Nephron progenitor cell (in vitro differentiated cells): ENCODE data around the gene PPP1R14D.
A peak's percentile ranks its signal among the peaks of the same experiment; 100 is the strongest.

Source experiments
- DNase-seq: peaks from one replicate; pipeline ENCODE4 v3.0.0; 2021
- H3K27ac Mint-ChIP-seq: 2 replicates; pipeline ENCODE4 v1.8.0; 2021; ENCODE audit warnings: mild to moderate bottlenecking, moderate library complexity, mixed read lengths
- H3K27me3 Mint-ChIP-seq: 2 replicates; pipeline ENCODE4 v1.8.0; 2021; ENCODE audit warnings: mild to moderate bottlenecking, low read depth, mixed read lengths; ENCODE audit not compliant: poor library complexity
- H3K36me3 Mint-ChIP-seq: 2 replicates; pipeline ENCODE4 v1.8.0; 2021; ENCODE audit warnings: low read depth, mixed read lengths
- H3K4me1 Mint-ChIP-seq: 2 replicates; pipeline ENCODE4 v1.8.0; 2021; ENCODE audit warnings: mixed read lengths
- H3K4me3 Mint-ChIP-seq: 2 replicates; pipeline ENCODE4 v1.8.0; 2021; ENCODE audit warnings: mild to moderate bottlenecking, moderate library complexity, mixed read lengths
- H3K9me3 Mint-ChIP-seq: 2 replicates; pipeline ENCODE4 v1.8.0; 2021; ENCODE audit warnings: mild to moderate bottlenecking, moderate library complexity, mixed read lengths
- CTCF ChIP-seq: fragments of 200-600 bp; sonication (generic); IDR thresholded peaks from 2 replicates; pipeline ENCODE4 v1.5.0; 2021; ENCODE audit warnings: antibody characterized with exemption

The PPP1R14D gene

GRCh38 chr15:40775007-40775406, 53.5 kb downstream of the PPP1R14D start:
- Mint-ChIP-seq H3K4me1 (peaks cover 3% of the 10 kb centered on the region), H3K9me3 (no peaks in the 10 kb centered on the region), H3K4me3 (no peak overlapping the region), H3K27me3 (no peaks in the 10 kb centered on the region), H3K27ac (peak overlapping the region; percentile 81), H3K36me3 (peaks cover 23% of the 10 kb centered on the region)
- no peak for DNase-seq
- no peak for TF ChIP-seq CTCF

- Mint-ChIP-seq H3K36me3 (peaks cover 16% of the 10 kb centered on the region), H3K27me3 (no peaks in the 10 kb centered on the region), H3K4me1 (peaks cover 12% of the 10 kb centered on the region), H3K4me3 (no peak overlapping the region), H3K27ac (no peak overlapping the region), H3K9me3 (no peaks in the 10 kb centered on the region)
- TF ChIP-seq CTCF, result no peak
- DNase-seq, result no peak
These were observed 54.6 kb downstream of the PPP1R14D start for GRCh38 chr15:40773902-40774301.

GRCh38 chr15:40773496-40773895, 55.0 kb downstream of the PPP1R14D start:
- TF ChIP-seq CTCF, result no peak
- Mint-ChIP-seq H3K4me1 (peaks cover 15% of the 10 kb centered on the region), H3K27me3 (no peaks in the 10 kb centered on the region), H3K4me3 (no peak overlapping the region), H3K36me3 (peaks cover 16% of the 10 kb centered on the region), H3K9me3 (no peaks in the 10 kb centered on the region), H3K27ac (no peak overlapping the region)
- DNase-seq, result no peak

GRCh38 chr15:40772014-40772413, 56.5 kb downstream of the PPP1R14D start:
- Mint-ChIP-seq H3K27ac (no peak overlapping the region), H3K27me3 (no peaks in the 10 kb centered on the region), H3K36me3 (peaks cover 15% of the 10 kb centered on the region), H3K4me1 (peaks cover 15% of the 10 kb centered on the region), H3K4me3 (no peak overlapping the region), H3K9me3 (no peaks in the 10 kb centered on the region)
- TF ChIP-seq CTCF, result no peak
- DNase-seq, result no peak

- Mint-ChIP-seq H3K4me3 (no peak overlapping the region), H3K27me3 (no peaks in the 10 kb centered on the region), H3K4me1 (peaks cover 20% of the 10 kb centered on the region), H3K36me3 (peaks cover 8% of the 10 kb centered on the region), H3K9me3 (no peaks in the 10 kb centered on the region), H3K27ac (peak overlapping the region; percentile 75)
- no peak for DNase-seq
- no peak for TF ChIP-seq CTCF
These were observed 57.3 kb downstream of the PPP1R14D start for GRCh38 chr15:40771242-40771641.

GRCh38 chr15:40770147-40770721, 58.3 kb downstream of the PPP1R14D start:
- no peak for TF ChIP-seq CTCF
- Mint-ChIP-seq H3K27me3 (no peaks in the 10 kb centered on the region), H3K27ac (peak overlapping the region; percentile 81), H3K9me3 (no peaks in the 10 kb centered on the region), H3K4me1 (peaks cover 30% of the 10 kb centered on the region), H3K36me3 (peaks cover 8% of the 10 kb centered on the region), H3K4me3 (no peak overlapping the region)
- DNase-seq, result no peak
